Tibial artery (tissue), 4 donors: Measurements from ENCODE around the gene RIPK3.
"Not testable (repeated sequence)": the region's sequence is repeated elsewhere in the genome, so short reads cannot be mapped to it uniquely, and the experiment has no call there.

Experiments used
- DNase-seq, 2 donors: peaks; one replicate each; pipeline ENCODE4 v3.0.0-alpha.2; 2019
- H3K27ac ChIP-seq, 2 donors: fragments of 200-600 bp; sonication (generic) in 1 of 2; 1 replicate in 1 of 2; 2 replicates in 1 of 2; pipeline ENCODE4 v1.5.1; 2018 to 2019; ENCODE audit warnings: mild to moderate bottlenecking in 1 of 2
- H3K27me3 ChIP-seq, 2 donors: fragments of 200-600 bp; sonication (generic) in 1 of 2; one replicate each; pipeline versions ENCODE4 v1.5.1 to v1.6.0; 2016 to 2019
- H3K36me3 ChIP-seq, 3 donors: fragments of 200-600 bp; sonication (generic) in 2 of 3; one replicate each; pipeline ENCODE4 v1.5.1; 2016 to 2019; ENCODE audit warnings: mild to moderate bottlenecking in 2 of 3
- H3K4me1 ChIP-seq, 4 donors: fragments of 200-600 bp; sonication (generic) in 2 of 4; 1 replicate in 3 of 4; 2 replicates in 1 of 4; pipeline ENCODE4 v1.5.1; 2016 to 2019
- H3K4me3 ChIP-seq, 2 donors: fragments of 200-600 bp; sonication (generic) in 1 of 2; 1 replicate in 1 of 2; 2 replicates in 1 of 2; pipeline ENCODE4 v1.5.1; 2018 to 2019; ENCODE audit warnings: mild to moderate bottlenecking in 2 of 2
- H3K9me3 ChIP-seq, 3 donors: fragments of 200-600 bp; sonication (generic) in 1 of 3; one replicate each; pipeline ENCODE4 v1.5.1; 2016 to 2019
- intact Hi-C: fragments of 100-400 bp; cut with DNase I; formaldehyde crosslinking; loops from one replicate; pipeline ENCODE4 v1.15.0; 2023; ENCODE audit warnings: low total_unique reads
- TF ChIP-seq, protein P1 (sequence below), 2 experiments: fragments of 200-600 bp in 1 of 2; fragments of 450-650 bp in 1 of 2; IDR thresholded peaks; one replicate each; pipeline ENCODE4 v1.5.1; 2017 to 2019; ENCODE audit warnings: antibody characterized with exemption in 2 of 2, mild to moderate bottlenecking in 1 of 2, moderate library complexity in 1 of 2

Gene RIPK3

DNA sequence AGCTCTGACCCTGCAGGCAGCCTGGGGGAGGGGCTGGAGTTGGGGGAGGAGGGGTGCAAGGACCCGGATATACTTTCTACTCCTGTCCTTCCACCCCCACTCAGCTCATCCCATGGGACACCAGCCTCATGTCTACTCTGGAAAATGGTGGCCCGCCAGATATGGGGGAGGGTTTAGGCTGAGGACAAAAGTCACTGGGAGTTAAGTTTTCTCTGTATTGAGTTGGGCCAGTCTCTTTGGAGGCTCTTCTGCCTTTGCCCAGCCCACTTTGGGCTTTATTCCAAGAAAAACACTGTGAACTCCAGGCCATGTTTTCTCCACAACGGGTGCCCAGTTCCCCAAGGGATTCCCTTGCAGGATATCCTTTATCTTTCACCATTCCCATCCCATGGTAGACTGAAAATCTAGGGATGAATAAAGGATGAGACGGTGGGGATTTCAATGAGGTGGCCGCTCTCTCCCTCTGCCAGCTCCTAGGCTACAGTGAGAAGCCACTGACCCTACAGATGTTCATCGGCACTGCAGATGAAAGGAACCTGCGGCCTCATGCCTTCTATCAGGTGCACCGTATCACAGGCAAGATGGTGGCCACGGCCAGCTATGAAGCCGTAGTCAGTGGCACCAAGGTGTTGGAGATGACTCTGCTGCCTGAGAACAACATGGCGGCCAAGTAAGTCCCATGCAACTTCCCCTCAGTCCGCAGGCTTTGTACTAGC, 33.1 kb upstream of the RIPK3 start:
- peak overlapping the region in 1 of 2 donors; percentile 36 for H3K27ac ChIP-seq
- H3K9me3 ChIP-seq: no peaks in the 10 kb centered on the region
- peaks cover 23 to 59% (median 41%) of the 10 kb centered on the region in 3 donors for H3K36me3 ChIP-seq
- TF ChIP-seq, protein P1, sequence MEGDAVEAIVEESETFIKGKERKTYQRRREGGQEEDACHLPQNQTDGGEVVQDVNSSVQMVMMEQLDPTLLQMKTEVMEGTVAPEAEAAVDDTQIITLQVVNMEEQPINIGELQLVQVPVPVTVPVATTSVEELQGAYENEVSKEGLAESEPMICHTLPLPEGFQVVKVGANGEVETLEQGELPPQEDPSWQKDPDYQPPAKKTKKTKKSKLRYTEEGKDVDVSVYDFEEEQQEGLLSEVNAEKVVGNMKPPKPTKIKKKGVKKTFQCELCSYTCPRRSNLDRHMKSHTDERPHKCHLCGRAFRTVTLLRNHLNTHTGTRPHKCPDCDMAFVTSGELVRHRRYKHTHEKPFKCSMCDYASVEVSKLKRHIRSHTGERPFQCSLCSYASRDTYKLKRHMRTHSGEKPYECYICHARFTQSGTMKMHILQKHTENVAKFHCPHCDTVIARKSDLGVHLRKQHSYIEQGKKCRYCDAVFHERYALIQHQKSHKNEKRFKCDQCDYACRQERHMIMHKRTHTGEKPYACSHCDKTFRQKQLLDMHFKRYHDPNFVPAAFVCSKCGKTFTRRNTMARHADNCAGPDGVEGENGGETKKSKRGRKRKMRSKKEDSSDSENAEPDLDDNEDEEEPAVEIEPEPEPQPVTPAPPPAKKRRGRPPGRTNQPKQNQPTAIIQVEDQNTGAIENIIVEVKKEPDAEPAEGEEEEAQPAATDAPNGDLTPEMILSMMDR (IDR thresholded peaks at IDR 0.05): no peak
- no peak overlapping the region for H3K4me3 ChIP-seq
- peaks cover 0 to 32% (median 16%) of the 10 kb centered on the region in 4 donors for H3K4me1 ChIP-seq
- DNase-seq: no peak
- H3K27me3 ChIP-seq: no peaks in the 10 kb centered on the region
- intact Hi-C loops: loop anchor here (5.0 kb wide), 1 partner anchor 131 kb away; the partner anchor contains the start of gene TINF2

DNA sequence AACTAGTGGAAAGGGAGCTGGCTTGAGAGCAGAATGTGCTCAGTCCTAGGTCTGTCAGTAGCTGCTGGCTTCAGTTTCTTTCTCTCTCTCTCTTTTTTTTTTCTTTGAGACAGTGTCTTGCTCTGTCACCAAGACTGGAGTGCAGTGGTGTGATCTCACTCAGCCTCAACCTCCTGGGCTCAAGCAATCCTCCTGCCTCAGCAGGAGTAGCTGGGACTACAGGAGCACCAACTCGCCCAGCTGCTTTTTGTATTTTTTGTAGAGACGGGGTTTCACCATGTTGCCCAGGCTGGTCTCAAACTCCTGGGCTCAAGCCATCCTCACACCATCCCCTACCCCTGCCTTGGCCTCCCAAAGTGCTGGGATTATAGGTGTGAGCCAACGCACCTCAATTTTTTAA, 31.8 kb upstream of the RIPK3 start:
- not testable (repeated sequence) for DNase-seq
- H3K4me1 ChIP-seq: peaks cover 0 to 29% (median 16%) of the 10 kb centered on the region in 4 donors
- intact Hi-C loops: loop anchor here (5.0 kb wide), 1 partner anchor 129 kb away; the partner anchor contains the start of gene TINF2

DNA sequence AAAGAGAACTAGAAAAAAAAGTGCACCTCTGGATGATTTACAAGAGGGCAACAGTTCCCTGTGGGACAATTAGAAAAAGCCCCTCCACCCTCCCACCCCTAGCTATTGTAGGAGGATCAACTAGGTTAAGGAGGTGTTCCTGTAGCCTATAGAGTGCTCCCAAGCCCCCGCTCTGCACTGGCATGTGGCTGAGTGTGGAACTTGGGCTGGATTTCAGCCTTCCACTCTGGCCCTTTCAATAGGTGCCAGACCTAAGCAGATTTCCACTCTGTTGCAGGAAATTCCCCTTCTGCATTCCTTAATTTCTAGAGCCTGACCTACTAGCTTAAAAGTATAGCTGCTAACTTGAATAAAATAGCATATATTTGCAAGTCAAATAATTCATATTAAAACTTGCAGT, 31.0 kb upstream of the RIPK3 start:
- Histone ChIP-seq H3K4me3 (no peak overlapping the region), H3K27me3 (no peaks in the 10 kb centered on the region), H3K4me1 (peaks cover 0 to 33% (median 22%) of the 10 kb centered on the region in 4 donors), H3K27ac (peak overlapping the region; percentile 9 to 98), H3K36me3 (peaks cover 17 to 40% (median 32%) of the 10 kb centered on the region in 3 donors), H3K9me3 (no peaks in the 10 kb centered on the region)
- intact Hi-C loops: loop anchor here (5.0 kb wide), 1 partner anchor 128 kb away; the partner anchor contains the start of gene TINF2
- TF ChIP-seq, protein P1 (IDR thresholded peaks at IDR 0.05): no peak
- no peak for DNase-seq

More for the DNA sequence above, 31.8 kb upstream of the RIPK3 start:
- H3K4me3 ChIP-seq, H3K9me3 ChIP-seq, H3K27me3 ChIP-seq: not testable (repeated sequence)
- Histone ChIP-seq H3K36me3 (peaks cover 23 to 48% (median 41%) of the 10 kb centered on the region in 3 donors), H3K27ac (peak overlapping the region in 1 of 2 donors; percentile 98)

DNA sequence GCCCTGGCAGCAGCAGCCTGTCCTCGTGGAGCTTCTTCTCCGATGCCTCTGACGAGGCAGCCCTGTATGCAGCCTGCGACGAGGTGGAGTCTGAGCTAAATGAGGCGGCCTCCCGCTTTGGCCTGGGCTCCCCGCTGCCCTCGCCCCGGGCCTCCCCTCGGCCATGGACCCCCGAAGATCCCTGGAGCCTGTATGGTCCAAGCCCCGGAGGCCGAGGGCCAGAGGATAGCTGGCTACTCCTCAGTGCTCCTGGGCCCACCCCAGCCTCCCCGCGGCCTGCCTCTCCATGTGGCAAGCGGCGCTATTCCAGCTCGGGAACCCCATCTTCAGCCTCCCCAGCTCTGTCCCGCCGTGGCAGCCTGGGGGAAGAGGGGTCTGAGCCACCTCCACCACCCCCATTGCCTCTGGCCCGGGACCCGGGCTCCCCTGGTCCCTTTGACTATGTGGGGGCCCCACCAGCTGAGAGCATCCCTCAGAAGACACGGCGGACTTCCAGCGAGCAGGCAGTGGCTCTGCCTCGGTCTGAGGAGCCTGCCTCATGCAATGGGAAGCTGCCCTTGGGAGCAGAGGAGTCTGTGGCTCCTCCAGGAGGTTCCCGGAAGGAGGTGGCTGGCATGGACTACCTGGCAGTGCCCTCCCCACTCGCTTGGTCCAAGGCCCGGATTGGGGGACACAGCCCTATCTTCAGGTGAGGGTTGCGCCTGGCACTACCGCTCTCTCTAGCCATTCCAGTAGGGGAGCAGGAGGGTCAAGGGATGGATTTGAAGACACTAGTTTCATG, 30.3 kb upstream of the RIPK3 start:
- Histone ChIP-seq H3K27me3 (no peaks in the 10 kb centered on the region), H3K27ac (peak overlapping the region; percentile 9 to 98), H3K36me3 (peaks cover 16 to 33% (median 28%) of the 10 kb centered on the region in 3 donors), H3K4me1 (peaks cover 0 to 39% (median 26%) of the 10 kb centered on the region in 4 donors), H3K9me3 (no peaks in the 10 kb centered on the region), H3K4me3 (no peak overlapping the region)
- intact Hi-C loops: loop anchor here (5.0 kb wide), 1 partner anchor 128 kb away; the partner anchor contains the start of gene TINF2
- DNase-seq: no peak
- TF ChIP-seq, protein P1 (IDR thresholded peaks at IDR 0.05): no peak

DNA sequence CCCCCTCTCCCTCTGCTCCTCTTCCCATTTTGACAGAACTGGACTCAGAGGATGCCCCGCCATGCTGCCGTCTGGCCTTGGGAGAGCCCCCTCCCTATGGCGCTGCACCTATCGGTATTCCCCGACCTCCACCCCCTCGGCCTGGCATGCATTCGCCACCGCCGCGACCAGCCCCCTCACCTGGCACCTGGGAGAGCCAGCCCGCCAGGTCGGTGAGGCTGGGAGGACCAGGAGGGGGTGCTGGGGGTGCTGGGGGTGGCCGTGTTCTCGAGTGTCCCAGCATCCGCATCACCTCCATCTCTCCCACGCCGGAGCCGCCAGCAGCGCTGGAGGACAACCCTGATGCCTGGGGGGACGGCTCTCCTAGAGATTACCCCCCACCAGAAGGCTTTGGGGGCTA, 29.7 kb upstream of the RIPK3 start:
- Histone ChIP-seq H3K36me3 (peaks cover 11 to 27% (median 27%) of the 10 kb centered on the region in 3 donors), H3K9me3 (no peaks in the 10 kb centered on the region), H3K27me3 (no peaks in the 10 kb centered on the region), H3K4me3 (peak overlapping the region; percentile 74 to 84), H3K27ac (peak overlapping the region; percentile 97 to 98), H3K4me1 (peaks cover 0 to 43% (median 27%) of the 10 kb centered on the region in 4 donors)
- intact Hi-C loops: no loop called here
- DNase-seq: peak in 1 of 2 donors; percentile 71
- TF ChIP-seq, protein P1 (IDR thresholded peaks at IDR 0.05): no peak
